T-helper 2 cell treated with Interferon-gamma antibody and Interleukin-4, amounts not matched to agents 5 μg/mL and 100 μg/mL, for 36 hours (primary cell): ENCODE data around the gene PTPN1.
"Not testable (repeated sequence)": the region's sequence is repeated elsewhere in the genome, so short reads cannot be mapped to it uniquely, and the experiment has no call there.

ENCODE experiments used
- DNase-seq: peaks from one replicate; pipeline ENCODE4 v3.0.0; 2021; ENCODE audit warnings: low spot score
- H3K27ac Mint-ChIP-seq: one replicate; pipeline ENCODE4 v1.8.0; 2021; ENCODE audit warnings: mild to moderate bottlenecking, mixed read lengths
- H3K27me3 Mint-ChIP-seq: one replicate; pipeline ENCODE4 v1.8.0; 2021; ENCODE audit warnings: low read depth, mixed read lengths
- H3K36me3 Mint-ChIP-seq: one replicate; pipeline ENCODE4 v1.8.0; 2021; ENCODE audit warnings: low read depth, mixed read lengths
- H3K4me1 Mint-ChIP-seq: one replicate; pipeline ENCODE4 v1.8.0; 2021; ENCODE audit warnings: low read depth, mixed read lengths
- H3K4me3 Mint-ChIP-seq: one replicate; pipeline ENCODE4 v1.8.0; 2022; ENCODE audit warnings: mild to moderate bottlenecking, moderate library complexity, mixed read lengths
- H3K9me3 Mint-ChIP-seq: one replicate; pipeline ENCODE4 v1.8.0; 2021; ENCODE audit warnings: mixed read lengths

Gene PTPN1

GRCh38 chr20:50591233-50591852 is 81.2 kb downstream of the PTPN1 start:
- H3K4me1 Mint-ChIP-seq = no peaks in the 10 kb centered on the region
- H3K4me3 Mint-ChIP-seq = no peak overlapping the region
- H3K27me3 Mint-ChIP-seq = no peaks in the 10 kb centered on the region
- peaks cover 12% of the 10 kb centered on the region for H3K36me3 Mint-ChIP-seq
- no peak overlapping the region for H3K27ac Mint-ChIP-seq
- no peaks in the 10 kb centered on the region for H3K9me3 Mint-ChIP-seq
- no peak for DNase-seq

DNA sequence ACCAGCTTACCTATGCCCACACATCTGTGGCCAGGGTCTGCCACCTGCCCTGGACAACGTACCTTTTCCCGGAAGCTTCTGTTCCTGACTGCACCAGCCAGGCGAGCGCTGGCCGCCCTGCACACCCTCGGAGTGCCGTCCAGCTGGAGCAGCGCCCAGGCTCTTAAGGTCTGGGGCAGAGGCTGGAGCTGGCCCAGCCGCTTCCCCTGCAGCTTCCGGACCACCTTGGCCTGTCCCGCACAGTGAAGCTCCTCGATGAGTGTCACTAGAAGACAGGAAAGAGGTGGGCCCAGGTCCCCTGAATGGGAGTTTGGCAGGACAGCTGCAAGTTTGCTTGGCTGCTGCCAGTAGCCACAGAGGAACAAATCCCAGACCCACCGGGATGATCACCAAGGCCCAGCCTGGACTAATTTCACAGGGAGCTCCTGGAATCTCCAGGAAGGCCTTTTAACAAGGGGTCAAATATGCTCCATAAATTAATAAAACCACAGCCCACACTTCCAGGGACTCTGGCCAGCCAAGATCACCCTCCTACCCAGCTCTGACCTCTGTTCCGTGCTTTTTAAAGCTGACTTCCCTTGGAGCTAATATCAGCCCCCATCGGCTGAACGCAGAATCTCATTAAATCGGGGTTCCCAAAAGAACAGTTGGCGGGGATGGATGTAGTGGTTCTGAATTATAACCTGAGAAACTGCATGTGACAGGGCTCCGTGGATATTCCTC is 82.3 kb downstream of the PTPN1 start:
- no peaks in the 10 kb centered on the region for H3K27me3 Mint-ChIP-seq
- no peak overlapping the region for H3K4me3 Mint-ChIP-seq
- no peak overlapping the region for H3K27ac Mint-ChIP-seq
- no peaks in the 10 kb centered on the region for H3K9me3 Mint-ChIP-seq
- H3K36me3 Mint-ChIP-seq = peaks cover 10% of the 10 kb centered on the region
- H3K4me1 Mint-ChIP-seq = no peaks in the 10 kb centered on the region
- no peak for DNase-seq

DNA sequence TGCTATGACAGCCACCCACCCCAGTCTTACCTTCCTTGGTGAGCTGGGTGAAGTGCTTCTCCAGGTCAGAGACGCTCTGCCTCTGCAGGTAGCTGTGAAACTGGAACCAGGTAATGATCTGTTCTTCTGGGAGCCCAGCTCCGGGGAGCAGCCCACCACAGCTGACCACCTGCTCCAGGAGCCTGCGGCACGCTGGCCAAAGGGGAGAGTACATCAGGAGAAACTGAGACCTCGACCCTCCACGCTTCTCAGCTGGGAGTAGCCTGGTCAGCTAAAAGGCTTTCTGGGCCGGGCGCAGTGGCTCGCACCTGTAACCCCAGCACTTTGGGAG is 82.8 kb downstream of the PTPN1 start:
- peaks cover 9% of the 10 kb centered on the region for H3K36me3 Mint-ChIP-seq
- no peak overlapping the region for H3K27ac Mint-ChIP-seq
- no peaks in the 10 kb centered on the region for H3K9me3 Mint-ChIP-seq
- no peaks in the 10 kb centered on the region for H3K4me1 Mint-ChIP-seq
- H3K27me3 Mint-ChIP-seq = no peaks in the 10 kb centered on the region
- no peak for DNase-seq
- no peak overlapping the region for H3K4me3 Mint-ChIP-seq

- Mint-ChIP-seq H3K36me3 (peaks cover 4% of the 10 kb centered on the region), H3K9me3 (no peaks in the 10 kb centered on the region), H3K4me1 (no peaks in the 10 kb centered on the region), H3K27ac (no peak overlapping the region), H3K4me3 (no peak overlapping the region), H3K27me3 (no peaks in the 10 kb centered on the region)
- DNase-seq = no peak
Observed at GRCh38 chr20:50594231-50594590, 84.0 kb downstream of the PTPN1 start.

- H3K27ac Mint-ChIP-seq = no peak overlapping the region
- no peaks in the 10 kb centered on the region for H3K4me1 Mint-ChIP-seq
- H3K36me3 Mint-ChIP-seq = peaks cover under 1% of the 10 kb centered on the region
- no peaks in the 10 kb centered on the region for H3K9me3 Mint-ChIP-seq
- DNase-seq = no peak
- no peak overlapping the region for H3K4me3 Mint-ChIP-seq
- no peaks in the 10 kb centered on the region for H3K27me3 Mint-ChIP-seq
Observed at GRCh38 chr20:50594591-50595432, 84.6 kb downstream of the PTPN1 start.

- Mint-ChIP-seq H3K36me3 (no peaks in the 10 kb centered on the region), H3K4me3 (no peak overlapping the region), H3K9me3 (no peaks in the 10 kb centered on the region), H3K27ac (no peak overlapping the region), H3K27me3 (peaks cover 2% of the 10 kb centered on the region), H3K4me1 (no peaks in the 10 kb centered on the region)
- no peak for DNase-seq
Observed at GRCh38 chr20:50595433-50595895, 85.3 kb downstream of the PTPN1 start.

DNA sequence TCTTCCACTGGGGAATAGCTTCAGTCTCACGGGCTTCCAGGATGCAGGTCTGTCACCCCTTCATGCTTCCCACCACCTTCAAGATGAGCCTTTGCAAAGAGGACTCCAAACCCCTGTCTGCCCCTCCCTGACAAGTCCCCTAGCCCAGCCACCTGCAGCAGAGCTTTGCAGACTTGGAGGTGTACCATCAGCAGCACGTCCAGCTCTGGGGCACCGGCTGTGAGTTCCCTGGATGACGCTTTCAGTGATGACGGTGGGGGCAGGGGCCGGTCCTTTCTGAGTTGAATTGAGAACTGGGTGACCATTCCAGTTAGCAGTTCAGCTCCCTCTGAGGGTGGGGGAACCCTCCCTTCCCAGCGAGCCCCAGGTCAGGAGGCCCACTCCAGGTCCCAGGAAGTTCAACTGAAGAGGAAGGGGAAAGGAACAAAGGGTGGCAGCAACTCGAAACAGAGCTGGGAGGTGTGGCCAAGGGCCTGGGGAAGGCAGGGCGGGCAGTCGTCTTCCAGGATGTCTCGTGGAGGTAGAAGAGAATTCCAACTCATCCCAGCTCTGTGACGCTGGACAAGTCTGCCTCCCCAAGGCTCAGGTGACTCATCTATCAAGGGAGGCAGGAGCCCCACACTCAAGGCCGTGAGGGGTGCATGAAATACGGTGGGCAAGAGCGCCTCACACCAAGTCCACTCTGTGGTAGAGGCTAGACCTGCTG is 86.0 kb downstream of the PTPN1 start:
- Mint-ChIP-seq H3K27me3 (peaks cover 2% of the 10 kb centered on the region), H3K9me3 (no peaks in the 10 kb centered on the region), H3K36me3 (no peaks in the 10 kb centered on the region), H3K4me3 (no peak overlapping the region), H3K27ac (no peak overlapping the region), H3K4me1 (no peaks in the 10 kb centered on the region)
- DNase-seq = no peak

- Mint-ChIP-seq H3K4me3 (no peak overlapping the region), H3K9me3 (no peaks in the 10 kb centered on the region), H3K4me1 (no peaks in the 10 kb centered on the region), H3K27me3 (peaks cover 2% of the 10 kb centered on the region), H3K27ac (no peak overlapping the region), H3K36me3 (no peaks in the 10 kb centered on the region)
- DNase-seq = no peak
Observed at GRCh38 chr20:50596694-50597021, 86.5 kb downstream of the PTPN1 start.

GRCh38 chr20:50597406-50597969 is 87.3 kb downstream of the PTPN1 start:
- Mint-ChIP-seq H3K9me3 (no peaks in the 10 kb centered on the region), H3K4me1 (no peaks in the 10 kb centered on the region), H3K36me3 (no peaks in the 10 kb centered on the region), H3K4me3 (no peak overlapping the region), H3K27ac (no peak overlapping the region), H3K27me3 (peaks cover 2% of the 10 kb centered on the region)
- no peak for DNase-seq

DNA sequence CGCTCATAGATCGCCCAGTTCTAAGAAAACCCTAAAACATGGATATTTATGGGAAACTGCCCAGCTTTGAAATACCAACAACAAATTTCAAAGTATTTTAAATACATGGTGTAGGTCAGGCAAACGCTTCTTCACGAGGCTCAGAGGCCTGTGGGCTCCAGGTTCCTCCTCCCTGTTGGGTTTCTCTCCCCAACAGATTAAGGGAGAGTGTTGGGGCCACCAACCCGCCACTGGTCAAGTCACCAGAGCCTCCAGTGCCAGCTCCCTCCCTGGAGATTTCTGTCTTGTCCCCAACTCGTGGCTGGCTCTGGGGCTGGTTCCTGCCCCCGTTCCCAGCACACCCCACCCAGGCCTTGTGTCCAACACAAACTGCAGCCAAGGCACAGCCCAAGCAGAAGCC is 87.9 kb downstream of the PTPN1 start:
- Mint-ChIP-seq H3K4me3 (no peak overlapping the region), H3K27me3 (peaks cover 2% of the 10 kb centered on the region), H3K9me3 (no peaks in the 10 kb centered on the region), H3K27ac (no peak overlapping the region), H3K36me3 (no peaks in the 10 kb centered on the region), H3K4me1 (no peaks in the 10 kb centered on the region)
- no peak for DNase-seq

GRCh38 chr20:50598768-50599167 is 88.6 kb downstream of the PTPN1 start:
- not testable (repeated sequence) for H3K27me3 Mint-ChIP-seq, H3K4me3 Mint-ChIP-seq, H3K4me1 Mint-ChIP-seq, DNase-seq, H3K27ac Mint-ChIP-seq, H3K9me3 Mint-ChIP-seq, H3K36me3 Mint-ChIP-seq

GRCh38 chr20:50600281-50600895 is 90.2 kb downstream of the PTPN1 start:
- Mint-ChIP-seq H3K9me3 (no peaks in the 10 kb centered on the region), H3K4me1 (no peaks in the 10 kb centered on the region)

GRCh38 chr20:50601511-50602431 is 91.6 kb downstream of the PTPN1 start:
- no peaks in the 10 kb centered on the region for H3K9me3 Mint-ChIP-seq
- no peaks in the 10 kb centered on the region for H3K4me1 Mint-ChIP-seq
- no peaks in the 10 kb centered on the region for H3K36me3 Mint-ChIP-seq
- H3K27me3 Mint-ChIP-seq = peaks cover 2% of the 10 kb centered on the region
- H3K27ac Mint-ChIP-seq = no peak overlapping the region
- H3K4me3 Mint-ChIP-seq = no peak overlapping the region
- DNase-seq = no peak

More at GRCh38 chr20:50600281-50600895, 90.2 kb downstream of the PTPN1 start:
- Mint-ChIP-seq H3K27ac (no peak overlapping the region), H3K36me3 (no peaks in the 10 kb centered on the region), H3K27me3 (peaks cover 2% of the 10 kb centered on the region), H3K4me3 (no peak overlapping the region)
- no peak for DNase-seq
